Measurements from ENCODE around the gene PLCL2. TPM values are rescaled to one million over a fixed set of nuclear protein-coding genes. Genes with fewer than 3 reads are reported as not detected.

Gene PLCL2
- total RNA-seq, 1 experiment from 2014 or later: 0.07 TPM

GRCh38 chr3:17089314-17089700 lies 204.6 kb downstream of the PLCL2 start:
- no TSS peak for BruUV-seq (replicated peaks)
- peaks cover 8% of the 10 kb centered on the region for H3K27me3 Mint-ChIP-seq (ENCODE audit: insufficient read depth, unreplicated experiment)
- H3K4me3 Mint-ChIP-seq (ENCODE audit: unreplicated experiment): no peak overlapping the region
- Histone ChIP-seq H3K27me3 (replicated peaks; ENCODE audit: control insufficient read depth, insufficient read depth, low read length) (no peaks in the 10 kb centered on the region), H3K4me1 (no peaks in the 10 kb centered on the region), H3K4me3 (ENCODE audit: low read depth, low read length) (no peak overlapping the region), H3K9me3 (no peaks in the 10 kb centered on the region), H3K36me3 (ENCODE audit: control insufficient read depth, insufficient read depth, low read length) (no peaks in the 10 kb centered on the region)
- POLR2A ChIA-PET: no interaction called here
- CTCF ChIA-PET: no interaction called here
- no peaks in the 10 kb centered on the region for H3K36me3 Mint-ChIP-seq (ENCODE audit: insufficient read depth, unreplicated experiment)
- no peak for DNase-seq
- intact Hi-C loops (cut with micrococcal nuclease; ENCODE audit: unreplicated experiment): no loop called here
- H3K4me1 Mint-ChIP-seq (ENCODE audit: low read depth, unreplicated experiment): peaks cover 7% of the 10 kb centered on the region
- no peak for TF ChIP-seq CTCF (IDR thresholded peaks at IDR 0.05; ENCODE audit: insufficient read depth in 1 of 2, low read depth in 1 of 2, low read length in 1 of 2, severe bottlenecking in 1 of 2, unreplicated experiment in 1 of 2)
- no peak overlapping the region for H3K27ac Mint-ChIP-seq (ENCODE audit: unreplicated experiment)
- H3K9me3 Mint-ChIP-seq (ENCODE audit: unreplicated experiment): no peaks in the 10 kb centered on the region

- no peaks in the 10 kb centered on the region for H3K9me3 ChIP-seq
- H3K36me3 ChIP-seq (ENCODE audit: control insufficient read depth, insufficient read depth, low read length): no peaks in the 10 kb centered on the region
- Mint-ChIP-seq H3K4me3 (ENCODE audit: unreplicated experiment) (no peak overlapping the region), H3K9me3 (ENCODE audit: unreplicated experiment) (no peaks in the 10 kb centered on the region), H3K27ac (ENCODE audit: unreplicated experiment) (no peak overlapping the region), H3K27me3 (ENCODE audit: insufficient read depth, unreplicated experiment) (peaks cover 8% of the 10 kb centered on the region), H3K4me1 (ENCODE audit: low read depth, unreplicated experiment) (peaks cover 7% of the 10 kb centered on the region), H3K36me3 (ENCODE audit: insufficient read depth, unreplicated experiment) (no peaks in the 10 kb centered on the region)
- DNase-seq: no peak
- ChIA-PET CTCF (no interaction called here), POLR2A (interaction anchor here (0.6 kb wide), 1 partner anchor 1201 kb away, joined by 3 read pairs; no protein-coding TSS in a partner anchor)
- TF ChIP-seq CTCF (IDR thresholded peaks at IDR 0.05; ENCODE audit: insufficient read depth in 1 of 2, low read depth in 1 of 2, low read length in 1 of 2, severe bottlenecking in 1 of 2, unreplicated experiment in 1 of 2): no peak
- H3K4me1 ChIP-seq: no peaks in the 10 kb centered on the region
- H3K27me3 ChIP-seq (replicated peaks; ENCODE audit: control insufficient read depth, insufficient read depth, low read length): no peaks in the 10 kb centered on the region
- intact Hi-C loops (cut with micrococcal nuclease; ENCODE audit: unreplicated experiment): no loop called here
- BruUV-seq (replicated peaks): no TSS peak
- no peak overlapping the region for H3K4me3 ChIP-seq (ENCODE audit: low read depth, low read length)
Observed at GRCh38 chr3:17090280-17090983, 205.7 kb downstream of the PLCL2 start.

- H3K4me3 Mint-ChIP-seq (ENCODE audit: unreplicated experiment): no peak overlapping the region
- H3K9me3 Mint-ChIP-seq (ENCODE audit: unreplicated experiment): no peaks in the 10 kb centered on the region
- DNase-seq: no peak
- TF ChIP-seq CTCF (IDR thresholded peaks at IDR 0.05; ENCODE audit: insufficient read depth in 1 of 2, low read depth in 1 of 2, low read length in 1 of 2, severe bottlenecking in 1 of 2, unreplicated experiment in 1 of 2): no peak
- H3K36me3 Mint-ChIP-seq (ENCODE audit: insufficient read depth, unreplicated experiment): no peaks in the 10 kb centered on the region
- BruUV-seq (replicated peaks): no TSS peak
- Histone ChIP-seq H3K9me3 (no peaks in the 10 kb centered on the region), H3K4me3 (ENCODE audit: low read depth, low read length) (no peak overlapping the region), H3K4me1 (no peaks in the 10 kb centered on the region), H3K36me3 (ENCODE audit: control insufficient read depth, insufficient read depth, low read length) (no peaks in the 10 kb centered on the region), H3K27me3 (replicated peaks; ENCODE audit: control insufficient read depth, insufficient read depth, low read length) (no peaks in the 10 kb centered on the region)
- ChIA-PET POLR2A (no interaction called here), CTCF (no interaction called here)
- intact Hi-C loops (cut with micrococcal nuclease; ENCODE audit: unreplicated experiment): no loop called here
- peaks cover 5% of the 10 kb centered on the region for H3K27me3 Mint-ChIP-seq (ENCODE audit: insufficient read depth, unreplicated experiment)
- H3K27ac Mint-ChIP-seq (ENCODE audit: unreplicated experiment): no peak overlapping the region
- peaks cover 7% of the 10 kb centered on the region for H3K4me1 Mint-ChIP-seq (ENCODE audit: low read depth, unreplicated experiment)
Observed at GRCh38 chr3:17091910-17092582, 207.3 kb downstream of the PLCL2 start.
